IPS-NIHi7 (cell line): ENCODE data around the gene INS.
"Not testable (repeated sequence)": the region's sequence is repeated elsewhere in the genome, so short reads cannot be mapped to it uniquely, and the experiment has no call there.

Experiments used
- DNase-seq: peaks from one replicate; pipeline ENCODE4 v3.0.0; 2012; ENCODE audit warnings: mixed read lengths; ENCODE audit errors: extremely low spot score

The INS gene

DNA sequence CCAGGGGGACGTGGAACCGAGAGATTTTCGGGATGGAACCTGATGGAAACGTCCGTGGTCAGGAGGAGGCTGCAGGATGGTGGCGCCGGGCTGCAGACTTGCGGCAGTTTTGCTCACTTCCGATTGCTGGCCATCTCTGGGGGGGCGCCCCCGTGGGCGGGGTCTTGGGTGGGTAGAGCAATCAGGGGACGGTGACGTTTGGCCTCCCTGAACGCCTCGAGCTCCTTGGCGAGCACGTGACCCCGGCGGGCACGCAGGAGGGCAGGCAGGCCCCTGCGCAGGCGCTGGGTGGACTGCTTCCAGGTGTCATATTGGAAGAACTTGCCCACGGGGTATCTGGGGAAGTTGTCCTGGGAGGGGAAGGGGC lies 28.2 kb downstream of the INS start:
- no peak for DNase-seq

DNA sequence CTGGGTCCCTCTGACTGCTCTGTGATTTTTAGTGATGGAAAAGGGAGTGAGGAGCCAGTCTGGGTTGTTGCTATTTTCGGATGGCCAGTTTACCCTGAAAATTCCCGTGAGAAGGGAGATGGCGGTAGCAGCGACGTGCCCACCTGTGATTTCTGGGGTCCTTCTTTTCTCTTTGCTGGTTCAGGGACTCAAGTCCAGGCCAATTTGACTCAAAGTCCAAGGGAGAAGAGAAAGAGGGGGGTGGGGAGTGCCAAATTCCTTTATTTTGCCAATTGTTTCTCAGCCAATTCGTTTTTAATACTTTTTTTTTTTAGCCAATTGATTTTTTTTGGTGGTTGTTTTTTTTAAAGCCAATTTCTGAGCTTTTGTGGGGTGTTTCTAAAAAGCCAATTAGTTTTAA lies 28.8 kb downstream of the INS start:
- no peak for DNase-seq

DNA sequence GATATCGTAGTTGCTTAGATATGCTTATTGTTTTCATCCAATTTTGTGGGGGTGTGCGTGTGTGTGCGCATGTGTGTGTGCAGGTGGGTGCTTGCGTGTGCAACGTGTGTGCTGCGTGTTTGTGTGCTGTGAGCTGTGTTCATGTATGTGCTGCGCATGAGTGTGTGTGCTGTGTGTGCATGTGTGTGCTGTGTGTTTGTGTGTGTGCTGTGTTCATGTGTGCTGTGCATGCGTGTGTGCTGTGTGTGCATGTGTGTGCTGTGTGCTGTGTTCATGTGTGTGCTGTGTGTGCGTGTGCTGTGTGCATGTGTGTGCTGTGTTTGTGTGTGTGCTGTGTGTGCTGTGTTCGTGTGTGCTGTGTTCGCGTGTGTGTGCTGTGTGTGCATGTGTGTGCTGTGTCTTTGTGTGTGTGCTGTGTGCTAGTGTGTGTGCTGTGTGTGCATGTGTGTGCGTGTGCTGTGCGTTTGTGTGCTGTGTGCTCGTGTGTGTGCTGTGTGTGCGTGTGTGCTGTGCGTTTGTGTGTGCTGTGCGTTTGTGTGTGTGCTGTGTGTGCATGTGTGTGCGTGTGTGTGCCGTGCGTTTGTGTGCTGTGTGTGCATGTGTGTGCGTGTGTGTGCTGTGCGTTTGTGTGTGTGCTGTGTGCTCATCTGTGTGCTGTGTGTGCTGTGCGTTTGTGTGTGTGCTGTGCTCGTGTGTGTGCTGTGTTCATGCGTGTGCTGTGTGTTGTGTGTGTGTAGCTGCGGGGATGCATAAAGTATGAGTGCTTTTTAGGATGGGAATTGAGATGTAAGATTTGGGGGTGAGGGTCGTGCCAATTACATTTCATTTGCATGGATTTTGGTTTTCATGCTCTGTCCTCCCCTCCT lies 29.4 kb downstream of the INS start:
- DNase-seq = no peak

DNA sequence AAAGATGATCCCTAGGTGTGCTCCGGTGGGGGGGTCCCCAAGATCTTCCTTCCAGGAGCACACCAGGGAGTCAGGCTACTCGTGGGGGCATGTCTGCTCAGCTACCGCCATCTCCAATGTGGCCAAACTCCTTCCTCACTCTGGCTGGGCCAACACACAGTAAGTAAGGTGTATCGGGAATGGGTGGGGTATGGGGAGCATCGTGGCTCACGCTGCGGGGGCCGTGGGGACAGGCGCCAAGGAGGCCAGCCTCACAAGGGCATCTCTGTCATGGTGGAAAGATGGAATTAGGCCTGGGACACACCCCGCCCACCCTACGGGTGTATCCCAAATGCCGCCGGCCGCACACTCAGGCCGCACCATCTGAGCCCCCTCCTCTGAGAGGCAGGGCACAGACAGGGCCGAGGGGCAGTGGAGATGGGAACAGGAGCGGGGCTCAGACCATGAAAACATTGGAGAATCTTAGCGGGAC lies 30.1 kb downstream of the INS start:
- DNase-seq = no peak

DNA sequence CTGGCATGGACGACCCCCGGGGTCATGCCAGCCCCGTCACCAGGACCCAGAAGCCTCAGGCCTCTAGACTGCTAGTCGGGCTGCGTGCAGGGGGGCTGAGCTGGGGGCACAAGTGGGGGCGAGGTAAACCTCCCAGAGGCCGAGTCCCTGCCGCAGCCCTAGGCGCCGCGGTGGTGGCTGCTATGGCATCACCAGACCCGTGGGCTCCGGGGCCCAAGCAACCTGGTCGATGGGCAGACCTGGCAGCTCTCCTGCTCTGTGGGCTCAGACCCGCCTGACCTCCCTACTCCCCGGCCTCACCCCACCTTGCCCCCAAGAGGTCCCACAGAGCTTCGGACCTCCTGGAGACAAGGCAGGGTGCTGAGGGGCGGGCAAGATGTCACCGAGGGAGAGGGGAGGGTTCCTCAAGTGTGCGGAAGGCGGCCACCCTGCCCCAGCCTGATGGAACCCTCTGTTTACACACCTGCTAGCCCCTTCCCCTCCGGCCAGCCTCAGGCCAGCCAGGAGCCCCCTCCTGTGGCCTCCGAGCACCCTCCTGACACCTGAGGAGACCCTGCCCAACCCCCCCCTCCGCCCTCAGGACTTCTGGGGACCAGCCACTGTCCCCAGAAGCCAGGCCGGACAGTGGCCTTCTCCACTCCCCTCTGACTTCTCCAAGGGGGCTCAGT lies 31.2 kb downstream of the INS start:
- DNase-seq = no peak

DNA sequence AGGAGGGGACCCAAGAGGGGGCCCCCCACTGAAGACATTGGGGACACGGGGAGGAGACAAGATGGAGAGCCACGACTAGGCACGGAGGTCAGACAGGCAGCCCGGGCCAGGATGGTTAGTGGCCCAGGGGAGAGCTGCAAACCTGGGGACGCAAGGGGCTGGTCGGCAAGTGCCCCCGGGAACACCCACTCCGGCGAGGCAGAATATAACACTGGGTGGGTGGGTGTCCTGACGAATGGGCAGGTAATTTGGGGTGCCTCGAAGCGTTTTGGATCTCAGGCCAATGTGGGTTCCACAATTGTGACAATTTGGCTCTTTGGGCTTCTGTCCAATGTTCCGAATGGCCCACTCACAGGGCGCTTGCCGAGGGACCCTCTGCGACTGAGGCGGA lies 31.7 kb downstream of the INS start:
- no peak for DNase-seq

DNA sequence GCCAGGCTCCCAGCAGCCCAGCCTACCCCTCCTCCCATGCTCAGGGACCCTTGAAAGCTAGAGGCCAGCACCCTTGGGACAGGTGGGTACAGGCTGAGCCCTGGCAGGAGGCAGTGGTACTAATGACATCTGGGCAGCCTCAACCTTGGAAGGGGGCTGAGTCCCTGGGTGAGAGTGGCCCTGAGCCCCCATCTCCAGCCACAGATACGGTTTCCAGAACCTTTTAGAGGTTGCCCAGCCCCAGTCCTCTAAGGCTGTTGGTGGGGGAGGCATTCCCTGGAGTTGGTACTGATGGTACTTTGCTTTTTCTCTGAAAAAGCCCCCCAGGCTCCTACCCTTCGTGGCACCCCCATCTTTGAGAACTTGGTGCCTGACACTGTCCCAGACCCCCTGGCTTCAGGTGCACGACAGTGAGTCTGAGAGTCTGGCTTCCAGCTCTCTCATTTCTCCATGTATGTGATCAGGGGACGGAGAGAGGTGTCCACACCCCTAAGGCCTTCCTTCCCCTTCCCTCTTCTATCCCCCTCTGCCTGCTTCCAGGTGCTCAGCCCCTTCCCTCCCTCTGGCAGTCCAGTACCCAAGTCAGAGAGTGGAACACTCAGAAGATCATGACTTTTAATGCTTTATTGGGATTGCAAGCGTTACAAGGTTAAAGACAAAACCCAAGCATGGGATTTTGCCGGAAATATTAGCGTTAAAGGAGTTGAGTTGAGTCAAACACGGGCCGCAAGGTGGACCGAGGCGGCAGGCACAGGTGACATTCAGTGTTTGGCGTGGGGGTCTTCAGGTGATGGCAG lies 32.3 kb downstream of the INS start:
- no peak for DNase-seq

DNA sequence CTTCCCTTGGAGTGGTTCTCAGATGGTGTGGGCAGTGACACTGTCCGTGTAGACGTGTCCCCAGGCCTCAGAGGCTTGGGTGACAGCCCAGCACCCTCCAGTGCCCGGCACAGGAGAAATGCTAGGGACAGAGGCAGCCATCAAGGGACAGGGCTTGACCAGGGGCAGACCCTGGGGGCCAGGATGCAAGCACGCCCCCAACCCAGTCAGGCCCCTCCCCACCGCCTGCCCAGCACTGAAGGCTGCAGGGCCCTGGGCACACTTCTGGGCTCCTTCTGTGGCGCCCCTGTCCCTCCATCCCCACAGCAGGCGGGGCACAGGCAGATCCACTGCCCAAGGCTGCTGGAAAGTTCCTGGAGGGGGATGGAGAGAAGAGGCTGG lies 32.9 kb downstream of the INS start:
- no peak for DNase-seq

DNA sequence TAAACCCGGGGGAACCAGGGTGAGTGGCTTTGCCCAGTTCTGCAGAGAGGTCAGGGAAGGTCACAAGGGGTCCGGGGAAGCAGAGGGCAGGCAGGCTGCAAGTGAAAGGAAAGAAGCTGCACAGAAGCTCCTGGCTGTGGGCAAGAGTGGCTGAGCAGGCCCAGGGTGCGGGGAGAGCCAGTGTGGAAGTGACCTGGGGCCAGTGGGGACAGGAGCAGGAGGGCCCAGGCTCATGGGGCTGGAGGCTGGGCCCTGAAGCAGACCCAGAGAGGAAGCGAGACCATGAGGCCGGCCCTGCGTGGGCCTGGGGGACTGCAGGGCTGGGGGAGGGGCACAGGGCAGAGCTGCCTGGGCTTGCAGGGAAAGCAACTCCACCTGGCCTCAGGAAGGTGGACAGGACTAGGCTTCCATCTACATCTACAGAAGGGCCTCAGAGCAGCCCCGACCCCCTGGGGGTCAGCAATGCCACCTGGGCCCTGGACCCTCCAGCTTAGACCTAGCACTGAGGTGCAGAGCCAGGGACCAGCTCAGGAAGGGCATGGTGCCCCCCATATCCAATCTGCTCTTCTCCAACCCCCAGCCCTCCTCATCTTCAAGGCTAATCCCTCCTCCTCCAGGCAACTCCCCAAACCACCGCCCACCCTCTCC lies 33.4 kb downstream of the INS start:
- no peak for DNase-seq

DNA sequence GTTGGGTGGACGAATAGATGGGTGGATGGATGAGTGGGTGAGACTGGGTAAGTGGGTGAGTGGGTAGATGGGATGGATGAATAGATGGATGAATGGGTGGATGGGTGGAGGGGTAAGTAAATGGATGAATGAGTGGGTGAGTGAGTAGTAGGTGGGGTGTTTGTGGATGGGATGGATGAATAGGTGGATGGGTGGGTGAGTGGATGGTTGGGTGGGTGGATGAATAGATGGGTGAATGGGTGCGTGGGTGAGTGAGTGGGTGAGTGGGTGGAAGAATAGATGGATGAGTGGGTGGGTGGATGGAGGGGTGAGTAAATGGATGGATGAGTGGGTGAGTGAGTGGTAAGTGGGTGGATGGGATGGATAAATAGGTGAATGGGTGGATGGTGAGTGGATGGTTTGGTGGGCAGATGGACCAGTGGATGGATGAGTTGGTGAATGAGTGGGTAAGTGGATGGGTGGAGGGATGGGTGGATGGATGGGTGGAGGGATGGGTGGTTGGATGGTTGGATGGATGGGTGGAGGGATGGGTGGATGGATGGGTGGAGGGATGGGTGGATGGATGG lies 34.4 kb downstream of the INS start:
- DNase-seq = no peak

DNA sequence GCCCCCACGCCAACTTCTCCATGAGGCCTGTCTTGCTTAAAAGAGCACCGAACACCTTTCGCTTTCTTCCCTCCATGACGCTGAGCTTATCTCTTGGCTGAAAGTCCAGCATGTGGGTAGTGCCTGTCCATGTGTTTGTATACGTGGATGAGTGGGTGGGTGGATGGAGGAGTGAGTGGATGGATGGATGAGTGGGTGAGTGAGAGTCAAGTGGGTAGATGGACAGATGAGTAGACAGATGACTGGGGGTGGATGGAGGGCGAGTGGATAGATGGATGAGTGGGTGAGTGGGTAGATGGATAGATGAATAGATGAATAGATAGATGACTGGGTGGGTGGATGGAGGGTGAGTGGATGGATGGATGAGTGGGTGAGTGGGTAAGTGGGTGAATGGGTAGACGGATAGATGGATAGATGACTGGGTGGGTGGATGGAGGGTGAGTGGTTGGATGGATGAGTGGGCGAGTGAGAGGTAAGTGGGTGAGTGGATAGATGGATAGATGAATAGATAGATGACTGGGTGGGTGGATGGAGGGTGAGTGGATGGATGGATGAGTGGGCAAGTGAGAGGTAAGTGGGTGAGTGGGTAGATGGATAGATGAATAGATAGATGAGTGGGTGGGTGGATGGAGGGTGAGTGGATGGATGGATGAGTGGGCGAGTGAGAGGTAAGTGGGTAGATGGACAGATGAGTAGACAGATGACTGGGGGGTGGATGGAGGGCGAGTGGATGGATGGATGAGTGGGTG lies 36.1 kb downstream of the INS start:
- DNase-seq = not testable (repeated sequence)

DNA sequence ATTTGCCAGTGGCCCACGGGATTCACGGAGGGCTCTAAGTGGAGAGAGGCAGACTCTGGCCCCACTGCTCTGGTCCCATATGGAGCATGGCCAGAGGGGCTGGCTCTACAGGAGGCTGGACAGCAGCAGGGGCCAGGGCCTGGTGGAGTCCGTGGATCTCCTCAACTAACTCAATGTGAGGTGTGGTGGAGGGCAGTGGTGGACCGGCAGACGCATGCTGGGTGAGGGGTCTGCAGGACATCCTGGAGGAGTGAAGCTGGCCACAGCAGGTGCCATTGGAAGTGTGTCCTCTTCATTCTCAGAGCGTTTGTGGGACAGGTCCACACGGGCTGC lies 37.4 kb downstream of the INS start:
- no peak for DNase-seq

DNA sequence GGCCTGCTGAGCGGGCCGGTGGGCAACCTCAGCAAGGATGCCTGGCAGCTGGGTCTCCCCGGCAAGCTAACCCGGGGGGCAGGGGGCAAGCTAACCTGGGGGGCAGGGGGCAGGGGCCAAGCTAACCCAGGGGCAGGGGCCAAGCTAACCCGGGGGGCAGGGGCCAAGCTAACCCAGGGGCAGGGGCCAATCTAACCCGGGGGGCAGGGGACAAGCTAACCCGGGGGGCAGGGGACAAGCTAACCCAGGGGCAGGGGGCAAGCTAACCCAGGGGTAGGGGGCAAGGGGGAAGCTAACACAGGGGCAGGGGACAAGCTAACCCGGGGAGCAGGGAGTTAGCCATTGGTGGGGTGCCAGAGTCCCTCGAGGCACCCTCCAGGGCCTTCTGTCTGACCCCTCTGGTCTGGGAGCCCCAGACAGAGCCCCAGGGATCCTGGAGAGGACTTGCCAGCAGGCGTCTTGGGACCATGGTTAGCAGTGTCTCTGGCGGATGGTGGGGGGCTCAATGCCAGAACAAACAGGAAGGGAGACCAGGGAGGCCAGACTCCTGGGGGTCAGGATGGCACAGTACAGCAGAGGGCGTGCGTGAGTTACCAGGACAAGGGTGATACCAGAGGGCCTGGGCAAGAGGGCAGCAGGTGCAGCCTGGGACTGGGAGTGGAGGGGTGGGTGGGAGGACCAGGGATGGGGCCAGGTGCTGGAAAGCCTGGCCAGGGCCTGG lies 37.9 kb downstream of the INS start:
- DNase-seq = no peak

DNA sequence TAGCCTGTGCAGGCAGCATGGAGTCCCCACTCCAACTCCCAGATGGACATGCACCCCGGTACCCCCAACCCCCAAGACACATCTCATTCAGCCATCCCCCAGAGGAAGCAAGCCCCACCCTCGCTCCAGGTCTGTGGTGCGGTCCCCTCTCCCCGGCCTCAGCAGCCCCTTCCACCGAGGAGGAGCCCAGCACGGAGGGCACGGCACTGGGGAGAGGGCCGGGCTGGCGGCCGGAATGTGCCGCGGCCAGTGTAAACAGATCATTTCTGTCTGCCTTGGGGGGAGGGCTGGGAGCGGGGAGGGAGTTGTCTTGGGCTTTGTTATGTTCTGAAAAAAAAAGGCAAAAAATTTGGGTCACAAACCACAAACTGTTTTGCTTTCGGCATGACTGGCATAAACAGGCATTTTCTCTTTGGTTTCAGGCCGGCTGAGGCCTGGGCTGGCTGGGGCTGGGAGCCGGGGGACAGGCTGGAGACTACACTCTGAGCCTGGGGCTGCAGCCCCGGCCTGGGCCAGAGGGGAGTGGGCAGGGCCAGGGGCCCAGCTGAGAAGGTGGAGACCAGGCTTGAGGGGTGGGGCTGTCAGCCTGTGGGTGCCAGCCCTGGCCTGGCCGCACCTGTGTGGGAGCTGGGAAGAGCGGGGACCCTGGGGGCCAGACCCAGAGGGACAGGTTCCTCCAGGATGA lies 38.6 kb downstream of the INS start:
- DNase-seq = no peak

DNA sequence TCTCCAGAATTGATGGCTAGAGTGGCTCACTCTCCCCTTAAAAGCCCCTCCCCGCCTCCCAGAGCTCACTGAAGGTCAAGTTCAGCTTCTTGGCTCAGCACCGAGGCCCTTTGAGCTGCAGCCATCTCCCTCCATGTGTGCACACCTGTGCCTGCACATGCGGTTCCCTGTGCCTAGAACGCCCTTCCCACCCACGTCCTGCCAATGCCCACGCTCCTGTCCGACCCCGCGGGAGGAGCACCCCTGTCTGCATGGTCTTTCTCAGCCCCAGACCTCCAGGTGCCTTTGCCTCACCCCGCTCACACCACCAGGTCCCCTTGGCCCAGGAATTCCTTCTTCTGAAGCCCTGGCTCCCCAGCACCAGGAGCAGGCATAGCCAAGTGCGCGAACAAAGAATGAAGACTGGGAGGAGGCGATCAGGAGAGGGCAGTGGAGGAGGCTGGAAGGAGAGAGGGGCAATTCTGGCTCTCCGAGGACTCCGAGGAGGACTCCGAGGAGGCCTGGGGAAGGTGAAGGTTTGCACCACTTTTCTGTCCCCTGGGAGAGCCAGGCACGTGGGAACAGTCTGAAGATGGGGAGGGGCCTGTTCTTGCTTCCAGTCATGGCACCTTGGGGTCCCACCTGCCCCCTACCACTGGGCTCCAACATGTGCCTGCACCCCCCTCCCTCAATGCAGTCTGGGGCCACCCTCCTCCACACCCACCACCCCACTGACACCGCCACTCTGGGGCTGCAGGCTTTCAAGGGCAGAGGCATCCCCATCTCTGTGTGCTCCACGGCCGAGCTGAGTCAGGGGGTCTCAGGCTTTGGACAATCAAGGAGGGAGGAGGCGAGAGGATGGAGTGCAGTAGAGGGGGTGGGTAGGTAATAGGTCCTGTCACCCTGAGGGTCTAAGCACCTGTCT lies 39.5 kb downstream of the INS start:
- no peak for DNase-seq

DNA sequence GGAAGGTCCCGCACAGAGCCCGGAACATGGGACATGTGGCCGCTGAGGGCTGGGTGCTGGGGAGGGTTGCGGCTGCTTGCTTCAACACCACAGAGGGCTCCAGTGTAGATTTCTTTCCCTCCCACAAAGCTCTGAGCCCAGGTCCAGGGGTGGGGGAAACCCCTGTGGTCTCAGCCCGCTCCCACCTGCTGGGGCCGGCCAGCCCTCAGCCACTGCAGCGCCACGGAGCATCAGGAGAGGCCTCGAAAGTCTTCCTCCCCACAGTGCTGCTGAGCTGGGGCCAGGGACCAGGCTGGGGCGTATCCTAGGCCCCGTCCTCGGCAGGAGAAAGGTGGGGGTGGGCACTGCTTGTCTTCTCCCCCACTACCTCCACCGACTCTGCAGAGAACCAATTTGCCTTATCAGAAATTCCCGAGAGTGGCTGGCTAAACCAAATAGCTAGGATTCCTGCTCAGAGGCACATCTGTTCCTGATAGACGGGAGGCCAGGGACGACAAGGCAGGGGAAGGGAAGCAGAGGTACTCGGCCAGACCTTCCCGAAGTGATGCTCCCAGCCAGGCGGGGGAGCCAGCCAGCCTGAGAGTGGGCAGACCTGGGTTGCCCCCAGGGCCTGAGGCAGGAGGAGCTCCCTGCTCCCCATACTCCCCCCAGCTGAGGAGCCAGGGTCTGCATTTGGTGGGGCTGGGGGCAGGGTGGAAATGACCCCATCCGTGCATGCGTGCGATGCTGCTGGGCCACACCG lies 40.5 kb downstream of the INS start:
- DNase-seq = peak; percentile 79

DNA sequence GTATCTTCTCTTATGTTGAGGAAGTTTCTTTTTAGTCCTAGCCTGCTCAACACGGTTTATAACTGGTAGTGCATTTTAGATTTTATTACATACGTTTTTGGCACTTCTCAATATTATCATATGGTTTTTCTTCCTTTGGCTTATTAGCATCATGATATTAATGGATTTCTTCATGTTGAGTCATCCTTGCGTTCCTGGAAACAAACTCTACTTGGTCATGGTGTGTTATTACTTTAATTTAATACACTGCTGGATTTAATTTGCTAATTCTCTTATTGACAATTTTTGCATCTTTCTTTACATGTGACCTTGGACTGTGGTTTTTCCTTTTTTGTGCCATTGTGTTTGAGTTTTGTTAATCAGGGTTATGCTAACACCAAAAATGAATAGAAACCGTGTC lies 42.3 kb downstream of the INS start:
- DNase-seq = no peak

DNA sequence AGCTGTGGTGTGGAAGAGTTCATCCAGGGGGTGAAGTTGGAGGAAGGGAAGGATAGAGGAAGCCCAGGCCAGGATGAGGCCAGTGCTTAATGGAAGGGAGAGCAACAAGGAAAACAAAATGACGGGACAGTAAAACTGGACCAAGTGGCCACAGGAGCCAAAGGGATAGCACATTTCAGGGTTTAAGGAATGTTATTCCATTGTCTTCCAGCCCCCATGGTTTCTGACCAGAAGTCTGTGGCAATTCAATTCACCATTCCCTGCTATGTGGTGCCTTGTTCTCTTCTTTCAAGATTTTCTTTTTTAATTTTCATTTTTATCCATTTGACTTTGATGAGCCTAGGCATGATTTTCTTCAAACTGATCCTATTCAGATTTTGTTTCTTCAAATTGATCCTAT lies 44.3 kb downstream of the INS start:
- DNase-seq = no peak
